HG03565 (cell line): ENCODE measurements around the gene ATP1B4.
A peak's percentile ranks its signal among the peaks of the same experiment; 100 is the strongest.

ENCODE experiments used
- ATAC-seq: cut with Tn5 transposase; IDR thresholded peaks from one replicate; pipeline ENCODE4 v1.9.1; 2021; ENCODE audit warnings: mild to moderate bottlenecking, moderate library complexity; ENCODE audit not compliant: unreplicated experiment

Gene ATP1B4

GRCh38 chrX:120372667-120373370 is 10.9 kb downstream of the ATP1B4 start:
- ATAC-seq, result no peak

DNA sequence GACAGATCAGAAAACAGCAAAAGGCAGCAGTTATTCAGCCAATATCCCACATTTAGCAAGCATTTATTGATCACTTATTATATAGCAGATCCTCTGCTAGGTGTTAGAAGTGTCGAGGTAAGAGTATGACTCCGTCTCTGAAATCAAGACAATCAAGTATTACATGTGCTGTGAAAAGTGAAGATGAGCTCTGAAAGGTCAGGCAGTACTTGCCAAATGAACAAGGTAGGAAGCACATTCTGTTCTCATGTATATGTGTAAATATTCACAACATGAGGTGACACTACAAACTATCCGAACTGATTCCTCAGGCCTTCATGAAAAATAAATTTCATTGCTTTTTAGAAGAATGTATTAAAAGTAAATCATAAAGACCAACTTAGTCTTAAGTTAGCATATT is 15.3 kb downstream of the ATP1B4 start:
- no peak for ATAC-seq

DNA sequence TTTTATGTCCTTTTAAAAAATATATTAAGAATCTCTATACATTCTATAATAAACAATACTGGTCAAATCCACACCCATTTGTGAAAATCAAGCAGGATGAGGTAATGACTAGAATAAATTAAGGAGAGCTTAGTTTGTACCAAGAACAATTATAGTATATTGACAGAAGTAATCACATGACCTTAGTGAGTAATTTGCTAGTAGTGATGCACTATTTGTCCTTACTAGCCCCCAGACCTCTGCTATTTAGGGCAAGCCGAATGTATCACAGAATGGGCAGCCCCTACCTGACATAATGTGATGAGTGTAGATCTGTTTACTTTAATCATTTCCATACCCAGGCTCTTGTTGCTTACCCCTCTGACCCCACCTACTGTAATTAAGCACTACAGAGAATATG is 15.8 kb downstream of the ATP1B4 start:
- ATAC-seq, result no peak

DNA sequence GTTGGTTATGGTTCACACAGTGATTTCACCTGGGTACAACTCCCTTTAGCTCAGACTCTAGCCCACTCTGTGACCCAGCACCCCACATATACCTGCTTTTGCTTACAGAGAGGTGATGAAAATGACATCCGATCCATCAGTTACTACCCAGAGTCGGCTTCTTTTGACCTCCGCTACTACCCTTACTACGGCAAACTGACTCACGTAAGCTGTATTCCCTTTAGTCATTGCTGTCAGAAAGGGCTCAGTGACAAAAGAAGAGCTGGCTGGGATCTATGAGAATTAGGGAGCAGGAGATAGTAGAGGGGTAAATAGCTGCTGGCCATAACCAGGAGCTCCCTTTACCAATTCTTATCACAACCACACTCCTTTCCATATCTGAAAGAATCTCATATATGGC is 16.7 kb downstream of the ATP1B4 start:
- no peak for ATAC-seq

DNA sequence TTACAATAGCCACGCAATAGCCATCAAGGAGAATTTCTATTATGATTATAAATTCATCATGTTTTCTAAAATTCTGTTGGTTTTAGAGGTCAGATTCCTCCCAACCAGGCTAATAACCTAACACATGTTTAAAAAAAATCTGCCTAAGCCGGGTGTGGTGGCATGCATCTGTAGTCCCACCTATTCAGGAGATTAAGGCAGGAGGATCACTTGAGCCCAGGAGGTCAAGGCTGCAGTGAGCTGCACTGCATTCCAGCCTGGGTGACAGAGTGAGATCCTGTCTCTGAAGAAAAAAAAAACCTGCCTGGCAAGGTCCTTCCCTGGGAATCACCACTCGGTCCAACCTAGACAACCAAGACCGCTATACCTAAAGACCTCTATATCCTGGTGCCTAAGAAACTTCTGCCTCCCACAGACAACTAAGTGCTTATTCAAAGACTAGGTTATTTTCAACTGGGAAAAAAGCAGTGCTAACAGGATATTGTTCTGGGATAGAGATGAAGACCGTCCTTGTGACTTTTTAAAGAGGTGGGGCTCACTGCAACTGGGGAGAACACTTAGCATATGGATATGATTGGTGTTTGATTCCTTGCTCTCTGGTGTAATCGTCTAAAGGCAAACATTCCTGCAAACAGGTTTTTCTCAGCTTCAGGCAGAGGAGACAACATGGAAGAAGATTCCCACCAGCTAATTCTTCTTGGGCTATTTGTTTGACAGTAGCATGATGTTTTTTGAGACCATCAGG is 18.2 kb downstream of the ATP1B4 start:
- no peak for ATAC-seq

DNA sequence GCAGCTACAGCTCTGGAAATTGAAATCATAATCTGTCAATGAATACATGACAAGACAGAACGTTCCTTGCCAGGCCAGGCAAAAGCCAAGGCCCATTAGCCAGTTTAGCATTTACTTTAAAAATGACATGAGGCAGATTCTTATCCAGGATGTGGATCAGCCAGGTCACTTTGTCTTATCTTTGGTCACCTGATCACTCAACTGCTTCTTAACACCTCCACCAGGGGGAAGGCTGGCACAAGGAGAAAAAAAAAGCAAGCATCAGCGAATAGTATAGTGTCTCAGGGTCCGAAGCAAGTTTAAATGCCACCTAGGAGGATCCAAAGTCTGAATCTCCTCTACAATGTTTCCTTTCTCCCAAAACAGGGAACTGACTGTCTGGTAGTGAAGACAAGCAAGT is 18.8 kb downstream of the ATP1B4 start:
- peak; percentile 46 for ATAC-seq

DNA sequence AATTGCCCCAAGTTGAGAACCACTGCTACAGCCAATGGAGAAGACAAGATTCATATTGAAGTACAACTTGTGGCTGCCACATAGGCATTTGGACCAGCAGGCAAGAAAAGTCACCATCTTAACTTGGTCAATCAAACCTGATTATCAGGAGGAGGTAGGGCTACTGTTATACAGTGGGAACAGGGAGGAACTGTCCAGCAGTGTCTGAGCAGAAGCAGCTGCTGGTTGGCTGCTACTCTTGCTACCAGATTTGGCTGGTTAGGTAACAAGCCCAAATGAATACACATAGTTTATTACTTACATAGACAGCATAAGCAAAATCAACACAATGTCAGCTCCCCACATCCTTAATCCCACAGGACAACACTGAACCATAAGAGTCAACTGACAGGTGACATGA is 39.4 kb downstream of the ATP1B4 start:
- no peak for ATAC-seq

GRCh38 chrX:120402369-120402768 is 40.5 kb downstream of the ATP1B4 start:
- ATAC-seq, result no peak

GRCh38 chrX:120406638-120407037 is 44.7 kb downstream of the ATP1B4 start:
- ATAC-seq, result no peak

- ATAC-seq, result no peak
Measured at GRCh38 chrX:120408168-120408567, 46.3 kb downstream of the ATP1B4 start.

DNA sequence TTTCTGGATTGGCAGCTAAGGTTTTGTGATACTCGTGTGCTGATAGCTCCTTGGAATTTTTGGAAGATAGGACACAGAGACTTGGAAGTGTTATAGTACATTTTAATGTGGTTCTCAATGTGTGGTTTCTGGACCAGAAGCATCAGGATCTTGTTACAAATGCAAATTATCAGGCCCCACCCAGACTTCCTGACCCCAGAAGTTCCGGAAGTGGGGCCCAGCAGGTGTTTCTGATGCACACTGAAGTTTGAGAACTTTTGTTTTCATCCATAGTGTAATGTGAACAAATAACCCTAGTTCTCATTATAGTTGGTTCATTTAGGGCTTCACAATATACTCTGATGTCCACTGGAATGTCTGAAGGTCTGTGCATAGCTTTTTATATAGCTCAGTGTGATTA is 57.6 kb downstream of the ATP1B4 start:
- ATAC-seq, result no peak

GRCh38 chrX:120426599-120426998 is 64.7 kb downstream of the ATP1B4 start:
- no peak for ATAC-seq

DNA sequence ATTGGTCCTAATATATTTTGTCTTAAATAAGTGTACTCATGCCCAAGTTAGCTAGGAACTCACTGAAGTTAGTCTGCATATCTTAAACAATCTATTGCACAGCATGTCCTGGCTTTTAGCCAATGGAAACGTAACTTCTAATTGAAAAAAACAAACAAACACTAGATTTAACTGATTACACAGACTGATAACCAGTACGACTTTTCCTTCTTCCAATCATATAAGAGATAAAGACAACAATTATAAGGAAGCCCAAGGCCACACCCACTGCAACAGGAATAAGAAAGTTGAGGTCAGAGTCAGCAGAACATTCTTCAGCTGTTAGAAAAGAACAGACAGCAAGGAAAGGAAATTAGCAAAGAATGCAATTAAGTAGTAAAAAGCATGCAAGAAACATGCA is 66.4 kb downstream of the ATP1B4 start:
- no peak for ATAC-seq

DNA sequence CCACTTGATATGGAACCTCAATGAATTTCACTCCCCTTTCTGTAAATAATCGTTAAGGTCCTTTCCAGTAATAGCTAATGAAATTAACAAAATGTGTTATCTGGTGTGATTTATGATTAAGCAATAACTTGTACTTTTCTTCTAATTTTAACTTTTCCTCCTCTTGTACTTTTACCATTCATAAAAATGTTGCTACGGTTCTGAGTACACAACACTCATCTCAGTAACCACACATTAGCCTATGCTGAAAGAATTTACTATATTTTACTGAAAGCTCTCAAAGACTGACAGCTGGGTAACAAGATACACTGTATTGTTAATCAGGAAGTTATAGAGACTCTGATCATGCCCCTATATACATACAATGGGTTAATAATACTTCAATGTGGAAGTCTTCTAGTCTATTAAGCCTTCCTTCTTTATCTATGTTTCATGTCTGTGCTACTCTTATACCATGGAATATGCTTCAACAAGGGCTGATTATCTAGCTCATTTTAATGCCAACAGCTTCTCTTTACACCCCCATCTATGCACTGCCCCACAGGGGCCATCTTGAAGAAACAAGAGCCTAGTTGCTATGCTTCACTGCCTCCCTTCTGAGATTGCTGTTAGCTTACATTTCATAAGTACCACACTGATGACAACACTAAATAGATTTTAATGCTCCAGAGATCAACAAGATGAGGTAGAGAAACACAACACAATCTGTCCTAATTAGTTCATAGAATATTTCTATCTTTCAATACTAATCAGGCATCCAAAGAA is 68.1 kb downstream of the ATP1B4 start:
- ATAC-seq, result peak; percentile 75
